ENCODE data around the gene TEX55.
"Not testable (repeated sequence)": the region's sequence is repeated elsewhere in the genome, so short reads cannot be mapped to it uniquely, and the experiment has no call there.

TEX55 gene

GRCh38 chr3:119145500-119146167 lies at the start of gene TEX55:
Gene TEX55, plus strand, starts transcription at chr3:119146165. Its CDS starts 25 bp downstream, at chr3:119146190.
- DNase-seq (ENCODE audit: extremely low read depth in 1 of 2, low read depth in 1 of 2): no peak

GRCh38 chr3:119098003-119098402 lies 48.0 kb upstream of the TEX55 start:
- DNase-seq (ENCODE audit: extremely low read depth in 1 of 2, low read depth in 1 of 2): no peak

GRCh38 chr3:119098619-119099222 lies 47.2 kb upstream of the TEX55 start:
- no peak for DNase-seq (ENCODE audit: extremely low read depth in 1 of 2, low read depth in 1 of 2)

GRCh38 chr3:119099785-119100184 lies 46.2 kb upstream of the TEX55 start:
- DNase-seq (ENCODE audit: extremely low read depth in 1 of 2, low read depth in 1 of 2): no peak

GRCh38 chr3:119104031-119104430 lies 41.9 kb upstream of the TEX55 start:
- DNase-seq (ENCODE audit: extremely low read depth in 1 of 2, low read depth in 1 of 2): no peak

- not testable (repeated sequence) for DNase-seq (ENCODE audit: extremely low read depth in 1 of 2, low read depth in 1 of 2)
Observed at GRCh38 chr3:119118330-119118729, 27.6 kb upstream of the TEX55 start.

- DNase-seq (ENCODE audit: extremely low read depth in 1 of 2, low read depth in 1 of 2): no peak
Observed at GRCh38 chr3:119120480-119120879, 25.5 kb upstream of the TEX55 start.

GRCh38 chr3:119122350-119122749 lies 23.6 kb upstream of the TEX55 start:
- DNase-seq (ENCODE audit: extremely low read depth in 1 of 2, low read depth in 1 of 2): no peak

- DNase-seq (ENCODE audit: extremely low read depth in 1 of 2, low read depth in 1 of 2): no peak
Observed at GRCh38 chr3:119125342-119125741, 20.6 kb upstream of the TEX55 start.

GRCh38 chr3:119125742-119126504 lies 20.0 kb upstream of the TEX55 start:
- no peak for DNase-seq (ENCODE audit: extremely low read depth in 1 of 2, low read depth in 1 of 2)

GRCh38 chr3:119130291-119130690 lies 15.7 kb upstream of the TEX55 start:
- not testable (repeated sequence) for DNase-seq (ENCODE audit: extremely low read depth in 1 of 2, low read depth in 1 of 2)

GRCh38 chr3:119132291-119132690 lies 13.7 kb upstream of the TEX55 start:
- DNase-seq (ENCODE audit: extremely low read depth in 1 of 2, low read depth in 1 of 2): not testable (repeated sequence)

GRCh38 chr3:119139360-119139759 lies 6.6 kb upstream of the TEX55 start:
- DNase-seq (ENCODE audit: extremely low read depth in 1 of 2, low read depth in 1 of 2): not testable (repeated sequence)

- DNase-seq (ENCODE audit: extremely low read depth in 1 of 2, low read depth in 1 of 2): no peak
Observed at GRCh38 chr3:119140466-119140865, 5.5 kb upstream of the TEX55 start.

- DNase-seq (ENCODE audit: extremely low read depth in 1 of 2, low read depth in 1 of 2): no peak
Observed at GRCh38 chr3:119145128-119145499, 851 bp upstream of the TEX55 start.

- no peak for DNase-seq (ENCODE audit: extremely low read depth in 1 of 2, low read depth in 1 of 2)
Observed at GRCh38 chr3:119146578-119147375, 812 bp downstream of the TEX55 start.

- DNase-seq (ENCODE audit: extremely low read depth in 1 of 2, low read depth in 1 of 2): no peak
Observed at GRCh38 chr3:119147494-119147893, 1.5 kb downstream of the TEX55 start.

GRCh38 chr3:119148493-119149180 lies 2.7 kb downstream of the TEX55 start:
- DNase-seq (ENCODE audit: extremely low read depth in 1 of 2, low read depth in 1 of 2): no peak

- no peak for DNase-seq (ENCODE audit: extremely low read depth in 1 of 2, low read depth in 1 of 2)
Observed at GRCh38 chr3:119149484-119149883, 3.5 kb downstream of the TEX55 start.

- no peak for DNase-seq (ENCODE audit: extremely low read depth in 1 of 2, low read depth in 1 of 2)
Observed at GRCh38 chr3:119156868-119157267, 10.9 kb downstream of the TEX55 start.

GRCh38 chr3:119157971-119158370 lies 12.0 kb downstream of the TEX55 start:
- DNase-seq (ENCODE audit: extremely low read depth in 1 of 2, low read depth in 1 of 2): no peak
